ENCODE data around the gene MAN2A1. TPM values are rescaled to one million over a fixed set of nuclear protein-coding genes. Genes with fewer than 3 reads are reported as not detected.

Gene MAN2A1
- total RNA-seq, 1 donor from 2014 or later, result 9.2 TPM

DNA sequence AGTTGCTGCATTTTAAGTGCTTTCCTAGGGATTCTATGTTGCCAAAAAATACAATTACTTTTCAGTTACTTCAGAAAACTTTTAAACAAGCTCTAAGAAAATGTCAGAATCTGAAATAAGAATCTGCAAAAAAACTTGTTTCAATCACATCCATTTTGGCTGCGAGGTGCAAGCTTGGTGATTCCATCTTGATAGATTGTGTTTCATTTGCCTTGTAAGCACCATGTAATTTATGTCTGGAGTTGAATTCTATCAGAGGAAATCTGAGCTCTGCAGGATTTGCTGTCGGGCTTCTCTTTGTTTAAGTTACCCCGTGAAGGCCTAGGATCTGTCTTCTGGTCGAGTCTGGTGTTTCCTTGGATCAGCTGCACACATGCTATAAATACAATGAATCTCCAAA, 40.4 kb upstream of the MAN2A1 start:
- TF ChIP-seq, protein P1, sequence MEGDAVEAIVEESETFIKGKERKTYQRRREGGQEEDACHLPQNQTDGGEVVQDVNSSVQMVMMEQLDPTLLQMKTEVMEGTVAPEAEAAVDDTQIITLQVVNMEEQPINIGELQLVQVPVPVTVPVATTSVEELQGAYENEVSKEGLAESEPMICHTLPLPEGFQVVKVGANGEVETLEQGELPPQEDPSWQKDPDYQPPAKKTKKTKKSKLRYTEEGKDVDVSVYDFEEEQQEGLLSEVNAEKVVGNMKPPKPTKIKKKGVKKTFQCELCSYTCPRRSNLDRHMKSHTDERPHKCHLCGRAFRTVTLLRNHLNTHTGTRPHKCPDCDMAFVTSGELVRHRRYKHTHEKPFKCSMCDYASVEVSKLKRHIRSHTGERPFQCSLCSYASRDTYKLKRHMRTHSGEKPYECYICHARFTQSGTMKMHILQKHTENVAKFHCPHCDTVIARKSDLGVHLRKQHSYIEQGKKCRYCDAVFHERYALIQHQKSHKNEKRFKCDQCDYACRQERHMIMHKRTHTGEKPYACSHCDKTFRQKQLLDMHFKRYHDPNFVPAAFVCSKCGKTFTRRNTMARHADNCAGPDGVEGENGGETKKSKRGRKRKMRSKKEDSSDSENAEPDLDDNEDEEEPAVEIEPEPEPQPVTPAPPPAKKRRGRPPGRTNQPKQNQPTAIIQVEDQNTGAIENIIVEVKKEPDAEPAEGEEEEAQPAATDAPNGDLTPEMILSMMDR (IDR thresholded peaks at IDR 0.05; ENCODE audit: borderline replicate concordance), result no peak
- Histone ChIP-seq H3K9me3 (replicated peaks) (no peaks in the 10 kb centered on the region), H3K27me3 (ENCODE audit: low read depth) (no peaks in the 10 kb centered on the region), H3K4me1 (no peaks in the 10 kb centered on the region), H3K4me3 (no peak overlapping the region), H3K27ac (replicated peaks) (no peak overlapping the region), H3K36me3 (no peaks in the 10 kb centered on the region)
- no peak for DNase-seq
- intact Hi-C loops (cut with micrococcal nuclease), result no loop called here

DNA sequence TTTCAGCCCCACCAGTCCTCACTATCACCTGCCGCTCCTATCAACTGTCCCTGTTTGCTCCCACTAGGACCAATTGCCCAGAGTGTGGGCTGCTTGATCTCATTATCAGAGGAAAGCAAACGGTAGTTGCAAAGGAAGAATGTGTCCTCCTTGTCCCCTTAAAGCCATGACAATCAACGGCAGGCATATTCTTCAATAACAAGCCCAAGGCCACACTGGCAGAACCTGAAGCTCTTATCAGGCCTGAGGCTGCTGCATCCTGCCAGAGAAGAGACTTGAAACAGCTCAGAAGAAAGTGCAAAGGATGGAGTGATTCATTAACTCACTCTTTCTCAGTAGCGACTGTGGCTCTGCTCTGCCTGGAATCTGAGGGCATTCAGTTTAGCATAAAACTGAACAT, 39.2 kb upstream of the MAN2A1 start:
- TF ChIP-seq, protein P1 (IDR thresholded peaks at IDR 0.05; ENCODE audit: borderline replicate concordance), result no peak
- no peak for DNase-seq
- intact Hi-C loops (cut with micrococcal nuclease), result no loop called here
- Histone ChIP-seq H3K36me3 (no peaks in the 10 kb centered on the region), H3K9me3 (replicated peaks) (no peaks in the 10 kb centered on the region), H3K4me3 (no peak overlapping the region), H3K27me3 (ENCODE audit: low read depth) (no peaks in the 10 kb centered on the region), H3K4me1 (no peaks in the 10 kb centered on the region), H3K27ac (replicated peaks) (no peak overlapping the region)

DNA sequence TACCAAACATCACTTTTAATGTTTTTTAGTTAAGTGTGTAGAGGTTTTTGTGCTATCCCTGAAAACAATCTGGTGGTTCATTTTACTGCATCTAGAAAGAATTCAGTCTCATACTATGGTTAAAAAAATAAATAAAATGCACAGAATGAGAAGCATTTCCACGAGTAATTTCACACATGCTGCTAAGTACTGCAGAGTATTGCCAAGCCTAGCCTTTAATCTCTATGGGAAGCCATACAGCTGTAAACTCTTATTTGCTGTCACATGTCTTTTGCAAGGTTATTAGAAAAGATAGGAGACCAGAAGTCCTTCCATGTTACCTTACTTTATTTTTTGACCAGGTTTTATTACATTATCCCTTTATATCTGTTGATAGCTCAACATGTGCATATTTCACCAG, 37.6 kb upstream of the MAN2A1 start:
- Histone ChIP-seq H3K36me3 (no peaks in the 10 kb centered on the region), H3K27ac (replicated peaks) (no peak overlapping the region), H3K4me1 (no peaks in the 10 kb centered on the region), H3K9me3 (replicated peaks) (no peaks in the 10 kb centered on the region), H3K27me3 (ENCODE audit: low read depth) (no peaks in the 10 kb centered on the region), H3K4me3 (no peak overlapping the region)
- intact Hi-C loops (cut with micrococcal nuclease), result no loop called here
- TF ChIP-seq, protein P1 (IDR thresholded peaks at IDR 0.05; ENCODE audit: borderline replicate concordance), result no peak
- DNase-seq, result no peak

DNA sequence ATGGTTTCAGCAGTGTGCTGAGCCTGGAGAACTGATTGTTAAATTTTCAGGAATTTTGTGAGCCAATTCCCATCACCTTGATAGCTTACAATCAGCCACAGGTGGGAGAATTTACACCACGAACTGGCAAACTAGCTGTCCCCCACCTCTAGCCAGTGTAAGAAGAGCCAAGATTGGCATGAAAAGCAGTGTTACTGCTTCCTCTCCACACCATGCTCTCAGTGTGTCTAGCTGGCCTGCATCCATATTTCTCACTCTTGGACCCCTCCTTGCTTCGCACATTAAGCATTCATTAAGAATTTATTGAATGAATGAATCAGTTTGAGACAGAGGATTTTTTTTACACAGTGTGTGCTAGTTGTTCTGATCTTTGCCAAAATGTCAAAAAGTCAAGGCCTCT, 36.7 kb upstream of the MAN2A1 start:
- no peaks in the 10 kb centered on the region for H3K27me3 ChIP-seq (ENCODE audit: low read depth)
- H3K4me1 ChIP-seq, result no peaks in the 10 kb centered on the region
- H3K4me3 ChIP-seq, result no peak overlapping the region
- H3K27ac ChIP-seq (replicated peaks), result no peak overlapping the region
- TF ChIP-seq, protein P1 (IDR thresholded peaks at IDR 0.05; ENCODE audit: borderline replicate concordance), result no peak
- H3K9me3 ChIP-seq (replicated peaks), result no peaks in the 10 kb centered on the region
- DNase-seq, result no peak
- no peaks in the 10 kb centered on the region for H3K36me3 ChIP-seq
- intact Hi-C loops (cut with micrococcal nuclease), result no loop called here

DNA sequence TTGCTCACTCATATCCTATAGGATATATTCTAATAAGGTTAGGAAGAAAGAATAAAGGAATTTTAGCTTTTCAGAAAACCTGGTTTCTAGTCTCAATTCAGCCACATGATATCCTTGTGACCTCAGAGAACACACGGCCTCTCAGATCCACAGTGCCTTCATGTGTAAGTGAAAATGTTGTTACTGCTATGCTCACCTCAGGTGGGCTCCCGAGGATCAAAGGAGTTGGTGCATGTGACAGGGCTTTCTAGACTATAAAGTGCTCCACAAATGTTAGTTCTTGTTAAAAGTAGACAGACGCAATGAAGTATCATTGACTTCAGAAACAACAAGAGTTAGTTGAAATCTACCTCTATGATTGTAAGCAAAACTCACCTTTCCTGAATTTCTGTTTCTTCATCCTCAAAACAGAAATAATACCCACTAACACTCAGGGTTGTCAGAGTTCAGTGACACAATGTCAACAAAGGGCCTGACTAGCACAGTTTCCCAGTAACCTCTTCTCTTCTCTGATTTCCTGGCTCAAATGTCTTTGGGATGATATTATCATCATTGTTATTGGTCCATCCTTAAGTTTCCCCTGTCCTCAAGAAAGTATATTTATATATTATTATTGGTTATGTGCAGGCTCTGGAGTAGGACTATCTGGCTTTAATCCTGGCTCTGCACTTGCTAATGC, 36.0 kb upstream of the MAN2A1 start:
- no peak for DNase-seq
- H3K4me1 ChIP-seq, result no peaks in the 10 kb centered on the region
- no peak overlapping the region for H3K4me3 ChIP-seq
- no peaks in the 10 kb centered on the region for H3K27me3 ChIP-seq (ENCODE audit: low read depth)
- H3K9me3 ChIP-seq (replicated peaks), result no peaks in the 10 kb centered on the region
- TF ChIP-seq, protein P1 (IDR thresholded peaks at IDR 0.05; ENCODE audit: borderline replicate concordance), result no peak
- no peaks in the 10 kb centered on the region for H3K36me3 ChIP-seq
- H3K27ac ChIP-seq (replicated peaks), result no peak overlapping the region
- intact Hi-C loops (cut with micrococcal nuclease), result no loop called here

Data from left ventricle myocardium inferior (tissue), 1 donor.